HG03460 (cell line): ENCODE data around the gene CA11.

Experiments
- ATAC-seq: cut with Tn5 transposase; IDR thresholded peaks from one replicate; pipeline ENCODE4 v1.9.1; 2021; ENCODE audit not compliant: unreplicated experiment

CA11 gene

GRCh38 chr19:48588670-48589401 lies 57.2 kb downstream of the CA11 start:
- ATAC-seq, result no peak
